H9 (cell line): ENCODE measurements around the gene ZFP36. TPM values are rescaled to one million over a fixed set of nuclear protein-coding genes. Genes with fewer than 3 reads are reported as not detected.

ENCODE experiments used
- DNase-seq: peaks from one replicate; pipeline ENCODE4 v3.0.0-alpha.2; 2017
- H2AFZ ChIP-seq: one replicate; pipeline ENCODE4 v1.6.1; 2013; ENCODE audit warnings: mild to moderate bottlenecking, low read length, control low read depth, moderate library complexity
- H2AK5ac ChIP-seq: 2 replicates; pipeline ENCODE4 v1.6.1; 2013; ENCODE audit warnings: low read length, control low read depth, mixed read lengths; ENCODE audit not compliant: insufficient read length
- H2BK120ac ChIP-seq: one replicate; pipeline ENCODE4 v1.6.1; 2013; ENCODE audit warnings: low read depth, mild to moderate bottlenecking, low read length, control low read depth, inconsistent platforms; ENCODE audit not compliant: poor library complexity, severe bottlenecking
- H2BK12ac ChIP-seq: 2 replicates; pipeline ENCODE4 v1.6.1; 2013; ENCODE audit warnings: low read length, control low read depth, mixed read lengths, low read depth; ENCODE audit not compliant: insufficient read length
- H2BK15ac ChIP-seq: 2 replicates; pipeline ENCODE4 v1.6.1; 2013; ENCODE audit warnings: low read depth, low read length, control low read depth
- H2BK20ac ChIP-seq: one replicate; pipeline ENCODE4 v1.6.1; 2013; ENCODE audit warnings: low read depth, mild to moderate bottlenecking, low read length, control low read depth, inconsistent platforms; ENCODE audit not compliant: poor library complexity, severe bottlenecking
- H2BK5ac ChIP-seq: 2 replicates; pipeline ENCODE4 v1.6.1; 2013; ENCODE audit warnings: low read length, control low read depth, mixed read lengths; ENCODE audit not compliant: insufficient read length
- H3K14ac ChIP-seq: 2 replicates; pipeline ENCODE4 v1.6.1; 2013; ENCODE audit warnings: low read length, control low read depth; ENCODE audit not compliant: insufficient read depth
- H3K18ac ChIP-seq: 2 replicates; pipeline ENCODE4 v1.6.1; 2013; ENCODE audit warnings: low read depth, mild to moderate bottlenecking, mixed read lengths, low read length, control low read depth; ENCODE audit not compliant: insufficient read length
- H3K23ac ChIP-seq: 2 replicates; pipeline ENCODE4 v1.6.1; 2013; ENCODE audit warnings: low read length, control low read depth, mixed read lengths, low read depth; ENCODE audit not compliant: insufficient read length
- H3K23me2 ChIP-seq: 2 replicates; pipeline ENCODE4 v1.6.1; 2013; ENCODE audit warnings: low read depth, mild to moderate bottlenecking, mixed read lengths, low read length, control low read depth; ENCODE audit not compliant: insufficient read length, poor library complexity, severe bottlenecking
- H3K27ac ChIP-seq: 2 replicates; pipeline ENCODE4 v1.5.1; 2013; ENCODE audit warnings: low read length, control low read depth, mixed read lengths, low read depth; ENCODE audit not compliant: insufficient read length
- H3K27me3 ChIP-seq: 2 replicates; pipeline ENCODE4 v1.6.1; 2013; ENCODE audit warnings: low read length, control low read depth, inconsistent platforms; ENCODE audit not compliant: insufficient read depth
- H3K4ac ChIP-seq: 2 replicates; pipeline ENCODE4 v1.6.1; 2013; ENCODE audit warnings: low read depth, mild to moderate bottlenecking, control low read depth, inconsistent platforms, low read length, moderate library complexity
- H3K4me1 ChIP-seq: 2 replicates; pipeline ENCODE4 v1.6.1; 2013; ENCODE audit warnings: low read length, control low read depth, inconsistent platforms; ENCODE audit not compliant: insufficient read depth
- H3K4me2 ChIP-seq: 2 replicates; pipeline ENCODE4 v1.6.1; 2013; ENCODE audit warnings: low read length, control low read depth, mixed read lengths; ENCODE audit not compliant: insufficient read length, insufficient read depth
- H3K56ac ChIP-seq: 2 replicates; pipeline ENCODE4 v1.6.1; 2013; ENCODE audit warnings: low read depth, mild to moderate bottlenecking, mixed read lengths, low read length, control low read depth; ENCODE audit not compliant: insufficient read length
- H3K79me1 ChIP-seq: 2 replicates; pipeline ENCODE4 v1.6.1; 2013; ENCODE audit warnings: low read depth, mild to moderate bottlenecking, moderate library complexity, low read length, control low read depth, inconsistent platforms; ENCODE audit not compliant: insufficient read depth, poor library complexity, severe bottlenecking
- H3K79me2 ChIP-seq: 2 replicates; pipeline ENCODE4 v1.6.1; 2013; ENCODE audit warnings: low read length, control low read depth, inconsistent platforms; ENCODE audit not compliant: insufficient read depth
- H3K9ac ChIP-seq: 2 replicates; pipeline ENCODE4 v1.6.1; 2013; ENCODE audit warnings: low read length, control low read depth, mixed read lengths; ENCODE audit not compliant: insufficient read length; ENCODE audit errors: extremely low read depth
- H3K9me3 ChIP-seq: one replicate; pipeline ENCODE4 v1.6.1; 2013; ENCODE audit warnings: low read depth, low read length, inconsistent platforms; ENCODE audit not compliant: control insufficient read depth
- H3T11ph ChIP-seq: one replicate; pipeline ENCODE4 v1.6.1; 2013; ENCODE audit warnings: mild to moderate bottlenecking, low read length, control low read depth, inconsistent platforms
- H4K20me1 ChIP-seq: one replicate; pipeline ENCODE4 v1.6.1; 2013; ENCODE audit not compliant: control insufficient read depth, insufficient read length, insufficient read depth
- H4K5ac ChIP-seq: 2 replicates; pipeline ENCODE4 v1.6.1; 2013; ENCODE audit warnings: low read depth, mild to moderate bottlenecking, mixed read lengths, low read length, control low read depth; ENCODE audit not compliant: insufficient read length
- H4K8ac ChIP-seq: replicated peaks from 2 replicates; pipeline ENCODE4 v1.6.1; 2013; ENCODE audit warnings: low read length, control low read depth, mixed read lengths, low read depth; ENCODE audit not compliant: insufficient read length
- H4K91ac ChIP-seq: 2 replicates; pipeline ENCODE4 v1.6.1; 2013; ENCODE audit warnings: low read depth, mild to moderate bottlenecking, moderate library complexity, mixed read lengths, low read length, control low read depth; ENCODE audit not compliant: insufficient read length
- H3K27ac Mint-ChIP-seq, 3 experiments: 2 replicates in 2 of 3; 3 replicates in 1 of 3; pipeline ENCODE4 v1.8.0; 2020 to 2021; ENCODE audit warnings: mixed read lengths in 3 of 3, mild to moderate bottlenecking in 1 of 3, moderate library complexity in 1 of 3
- H3K27me3 Mint-ChIP-seq: 2 replicates; pipeline ENCODE4 v1.8.0; 2021; ENCODE audit warnings: low read depth, mild to moderate bottlenecking, moderate library complexity, mixed read lengths
- H3K36me3 Mint-ChIP-seq, 3 experiments: 2 replicates in 2 of 3; 3 replicates in 1 of 3; pipeline ENCODE4 v1.8.0; 2020 to 2021; ENCODE audit warnings: low read depth in 3 of 3, mixed read lengths in 3 of 3; ENCODE audit not compliant: insufficient read depth in 1 of 3
- H3K4me1 Mint-ChIP-seq, 2 experiments: 2 replicates each; pipeline ENCODE4 v1.8.0; 2020; ENCODE audit warnings: mixed read lengths in 2 of 2
- H3K4me3 Mint-ChIP-seq, 2 experiments: 2 replicates in 1 of 2; 3 replicates in 1 of 2; pipeline ENCODE4 v1.8.0; 2020 to 2021; ENCODE audit warnings: mild to moderate bottlenecking in 2 of 2, mixed read lengths in 2 of 2, moderate library complexity in 1 of 2
- H3K9me3 Mint-ChIP-seq, 2 experiments: 2 replicates in 1 of 2; 3 replicates in 1 of 2; pipeline ENCODE4 v1.8.0; 2020; ENCODE audit warnings: mild to moderate bottlenecking in 2 of 2, mixed read lengths in 2 of 2, moderate library complexity in 1 of 2
- WGBS: extraction: QIAGEN DNeasy Blood & Tissue Kit; methylation state at CpG from one replicate; pipeline ENCODE4 v1.1.7; 2013; ENCODE audit warnings: missing lambda C conversion rate, low lambda C conversion rate, mixed read lengths; ENCODE audit not compliant: insufficient read length; ENCODE audit errors: extremely low coverage; 5-methylcytosine and 5-hydroxymethylcytosine counted together
- total RNA-seq: library from RNA; stranded (reverse); gene quantifications from 2 replicates; pipeline ENCODE4 v1.2.1, GENCODE V29; 2021
- TF ChIP-seq, protein P1 (sequence below): fragments of 200-600 bp; sonication (generic); conservative IDR thresholded peaks from 3 replicates; pipeline ENCODE4 v1.8.0; 2021; ENCODE audit warnings: antibody characterized with exemption, mild to moderate bottlenecking

ZFP36 gene
- total RNA-seq, 1 experiment from 2014 or later, result 14.6 TPM

- peaks cover 51 to 93% (median 91%) of the 10 kb centered on the region in 3 experiments; a peak in 6 of 7 replicates for H3K36me3 Mint-ChIP-seq
These were observed 24.6 kb upstream of the ZFP36 start for GRCh38 chr19:39381910-39382611.

More at GRCh38 chr19:39381910-39382611, 24.6 kb upstream of the ZFP36 start:
- H3K18ac ChIP-seq, result no peak overlapping the region
- WGBS, result no CpG with 5 or more reads among the region's 10 CpGs
- H3K27ac ChIP-seq, result no peak overlapping the region
- H4K91ac ChIP-seq, result no peak overlapping the region
- no peak overlapping the region for H2BK15ac ChIP-seq
- no peak overlapping the region for H2BK120ac ChIP-seq
- no peak overlapping the region for H3K4me3 Mint-ChIP-seq
- no peak overlapping the region for H2BK5ac ChIP-seq
- H3K9me3 Mint-ChIP-seq, result no peaks in the 10 kb centered on the region
- no peak overlapping the region for H3K56ac ChIP-seq
- no peak overlapping the region for H3K14ac ChIP-seq
- H3K4ac ChIP-seq, result no peak overlapping the region
- no peaks in the 10 kb centered on the region for H3K9me3 ChIP-seq
- H3K9ac ChIP-seq, result no peak overlapping the region
- H3K27me3 ChIP-seq, result no peaks in the 10 kb centered on the region
- no peaks in the 10 kb centered on the region for H3K4me1 ChIP-seq
- H3K4me1 Mint-ChIP-seq, result peaks cover 2 to 4% of the 10 kb centered on the region in 2 experiments; a peak in 2 of 4 replicates
- H3K23me2 ChIP-seq, result no peaks in the 10 kb centered on the region
- H2AFZ ChIP-seq, result no peak overlapping the region
- H2BK12ac ChIP-seq, result no peak overlapping the region
- no peak for DNase-seq
- no peak overlapping the region for H4K5ac ChIP-seq
- no peak overlapping the region for H4K8ac ChIP-seq
- no peaks in the 10 kb centered on the region for H3K79me1 ChIP-seq
- no peaks in the 10 kb centered on the region for H3K27me3 Mint-ChIP-seq
- H3T11ph ChIP-seq, result no peak overlapping the region
- H3K27ac Mint-ChIP-seq, result no peak overlapping the region
- peaks cover 2% of the 10 kb centered on the region for H4K20me1 ChIP-seq
- no peak overlapping the region for H2BK20ac ChIP-seq
- TF ChIP-seq, protein P1, sequence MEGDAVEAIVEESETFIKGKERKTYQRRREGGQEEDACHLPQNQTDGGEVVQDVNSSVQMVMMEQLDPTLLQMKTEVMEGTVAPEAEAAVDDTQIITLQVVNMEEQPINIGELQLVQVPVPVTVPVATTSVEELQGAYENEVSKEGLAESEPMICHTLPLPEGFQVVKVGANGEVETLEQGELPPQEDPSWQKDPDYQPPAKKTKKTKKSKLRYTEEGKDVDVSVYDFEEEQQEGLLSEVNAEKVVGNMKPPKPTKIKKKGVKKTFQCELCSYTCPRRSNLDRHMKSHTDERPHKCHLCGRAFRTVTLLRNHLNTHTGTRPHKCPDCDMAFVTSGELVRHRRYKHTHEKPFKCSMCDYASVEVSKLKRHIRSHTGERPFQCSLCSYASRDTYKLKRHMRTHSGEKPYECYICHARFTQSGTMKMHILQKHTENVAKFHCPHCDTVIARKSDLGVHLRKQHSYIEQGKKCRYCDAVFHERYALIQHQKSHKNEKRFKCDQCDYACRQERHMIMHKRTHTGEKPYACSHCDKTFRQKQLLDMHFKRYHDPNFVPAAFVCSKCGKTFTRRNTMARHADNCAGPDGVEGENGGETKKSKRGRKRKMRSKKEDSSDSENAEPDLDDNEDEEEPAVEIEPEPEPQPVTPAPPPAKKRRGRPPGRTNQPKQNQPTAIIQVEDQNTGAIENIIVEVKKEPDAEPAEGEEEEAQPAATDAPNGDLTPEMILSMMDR, result no peak
- no peak overlapping the region for H3K4me2 ChIP-seq
- no peak overlapping the region for H2AK5ac ChIP-seq
- no peak overlapping the region for H3K23ac ChIP-seq
- H3K79me2 ChIP-seq, result no peaks in the 10 kb centered on the region
